Measurements from ENCODE around the gene C2orf69.

GRCh38 chr2:199883474-199884212, 27.4 kb upstream of the C2orf69 start:
- TF ChIP-seq CTCF (IDR thresholded peaks at IDR 0.05), result no peak
- TF ChIP-seq POLR2A (IDR thresholded peaks at IDR 0.05), result no peak
- no peak for TF ChIP-seq POLR2AphosphoS5 (IDR thresholded peaks at IDR 0.05)

Measured in breast epithelium (tissue), 3 donors.